ENCODE measurements around the gene TMOD2.

GRCh38 chr15:51751697-51752683, 593 bp downstream of the TMOD2 start:
- no peak for TF ChIP-seq ZNF331 (CRISPR knock-in tag; IDR thresholded peaks at IDR 0.05; ENCODE audit: low read depth)
- no peak for TF ChIP-seq CTCF (conservative IDR thresholded peaks at IDR 0.05; ENCODE audit: low read depth in 2 of 2)
- TF ChIP-seq EZH2phosphoT487 (IDR thresholded peaks at IDR 0.05; ENCODE audit: unreplicated experiment), result no peak
- TF ChIP-seq POLR2AphosphoS5 (IDR thresholded peaks at IDR 0.05; ENCODE audit: low read depth), result no peak
- no peak for TF ChIP-seq EZH2 (IDR thresholded peaks at IDR 0.05; ENCODE audit: low read depth, unreplicated experiment)
